ENCODE measurements around the gene SHTN1. TPM values are rescaled to one million over a fixed set of nuclear protein-coding genes. Genes with fewer than 3 reads are reported as not detected.

SHTN1 gene
- total and polyA plus RNA-seq, 2 of the 4 experiments (the other 2 are of a cell fraction) = 0.54 to 2.3 TPM

GRCh38 chr10:116861796-116862195 lies 143.2 kb downstream of the SHTN1 start:
- WGBS, 2 experiments (ENCODE audit: extremely low coverage in 2 of 2, insufficient read length in 1 of 2) = no CpG with 5 or more reads among the region's 2 CpGs

More at GRCh38 chr10:116861796-116862195, 143.2 kb downstream of the SHTN1 start:
- no peaks in the 10 kb centered on the region for H3K9me1 ChIP-seq (ENCODE audit: insufficient read depth, low read length)
- no peak overlapping the region for H3K23ac ChIP-seq (ENCODE audit: low read depth, low read length)
- no peak overlapping the region for H2BK15ac ChIP-seq (ENCODE audit: low read depth, low read length)
- no peak overlapping the region for H4K91ac ChIP-seq (ENCODE audit: insufficient read depth, low read depth, low read length)
- H3K9me3 ChIP-seq (ENCODE audit: control insufficient read depth, insufficient read depth, low read length) = no peaks in the 10 kb centered on the region
- H2BK5ac ChIP-seq (ENCODE audit: low read depth, low read length, poor library complexity, severe bottlenecking) = no peak overlapping the region
- no peak overlapping the region for H4K8ac ChIP-seq (ENCODE audit: low read depth in 2 of 2, low read length in 2 of 2)
- dilution Hi-C loops (cut with HindIII; ENCODE audit: low sequenced_read_pairs, unreplicated experiment) = no loop called here
- in situ Hi-C loops (cut with MboI; ENCODE audit: low sequenced_read_pairs) = no loop called here
- ChIA-PET CTCF (no interaction called here), POLR2A (ENCODE audit: unreplicated experiment) (no interaction called here)
- intact Hi-C loops (cut with micrococcal nuclease) = no loop called here
- H3K79me1 ChIP-seq (ENCODE audit: low read depth in 1 of 2, low read length in 2 of 2) = no peaks in the 10 kb centered on the region
- BruUV-seq (replicated peaks) = no TSS peak
- no peak overlapping the region for H3K27ac ChIP-seq (ENCODE audit: insufficient read depth, low read length)
- no peak overlapping the region for H2AK9ac ChIP-seq (replicated peaks; ENCODE audit: low read depth, low read length, poor library complexity)
- H2AK5ac ChIP-seq (ENCODE audit: low read depth, low read length) = no peak overlapping the region
- no peak for ATAC-seq (ENCODE audit: low read depth)
- no peak overlapping the region for H2BK120ac ChIP-seq (ENCODE audit: low read depth, low read length)
- H2AFZ ChIP-seq (replicated peaks; ENCODE audit: low read length, poor library complexity) = no peak overlapping the region
- no peaks in the 10 kb centered on the region for H3K36me3 ChIP-seq (ENCODE audit: control insufficient read depth, insufficient read depth, low read length)
- no peak for DNase-seq
- peaks cover 3% of the 10 kb centered on the region; the same call in 1 of the 2 replicates for H3K27me3 ChIP-seq (ENCODE audit: control insufficient read depth, insufficient read depth, low read length)
- no peak overlapping the region for H3K4ac ChIP-seq (ENCODE audit: low read depth, low read length)
- no peak overlapping the region for H3K9ac ChIP-seq (ENCODE audit: low read depth, low read length)
- H4K5ac ChIP-seq (ENCODE audit: low read depth, low read length) = no peak overlapping the region
- no peak overlapping the region for H2BK20ac ChIP-seq (ENCODE audit: low read depth, low read length)
- H3K4me3 ChIP-seq (ENCODE audit: insufficient read depth, low read depth, low read length) = no peak overlapping the region
- no peak overlapping the region for H3K14ac ChIP-seq (replicated peaks; ENCODE audit: low read depth, low read length)
- no peak for TF ChIP-seq RCOR1 (IDR thresholded peaks at IDR 0.05; ENCODE audit: insufficient replicate concordance, low read length)
- no peak for TF ChIP-seq USF2 (IDR thresholded peaks at IDR 0.05; ENCODE audit: low read depth, low read length)
- no peak for TF ChIP-seq BHLHE40 (IDR thresholded peaks at IDR 0.05; ENCODE audit: low read depth, low read length)
- no peak for TF ChIP-seq SMC3 (IDR thresholded peaks at IDR 0.05; ENCODE audit: low read depth, low read length)
- TF ChIP-seq ELK1 (IDR thresholded peaks at IDR 0.05; ENCODE audit: borderline replicate concordance, low read depth, low read length) = no peak
- no peak for TF ChIP-seq MAFK (IDR thresholded peaks at IDR 0.05; ENCODE audit: low read depth, low read length)
- TF ChIP-seq RAD21 (IDR thresholded peaks at IDR 0.05; ENCODE audit: low read length) = no peak
- no peak for TF ChIP-seq MXI1 (IDR thresholded peaks at IDR 0.05; ENCODE audit: borderline replicate concordance, low read depth, low read length)
- TF ChIP-seq RFX5 (IDR thresholded peaks at IDR 0.05; ENCODE audit: low read depth, low read length) = no peak
- TF ChIP-seq CEBPB (IDR thresholded peaks at IDR 0.05; ENCODE audit: low read depth, low read length) = no peak
- no peak for TF ChIP-seq MAZ (IDR thresholded peaks at IDR 0.05; ENCODE audit: borderline replicate concordance, low read depth, low read length)
- no peak overlapping the region for H3K18ac ChIP-seq (ENCODE audit: low read depth, low read length)
- H4K20me1 ChIP-seq (ENCODE audit: insufficient read depth, low read length) = no peaks in the 10 kb centered on the region
- H3K4me1 ChIP-seq (ENCODE audit: control insufficient read depth, insufficient read depth, low read length) = no peaks in the 10 kb centered on the region
- H3K4me2 ChIP-seq (ENCODE audit: low read depth, low read length) = no peak overlapping the region
- no peak overlapping the region for H3K56ac ChIP-seq (ENCODE audit: extremely low read depth, insufficient read depth, low read length)
